ENCODE data around the gene ANKRD22. TPM values are rescaled to one million over a fixed set of nuclear protein-coding genes. Genes with fewer than 3 reads are reported as not detected.

The ANKRD22 gene
- total RNA-seq, 1 donor from 2014 or later = not detected

GRCh38 chr10:88848499-88848898, 3.1 kb downstream of the ANKRD22 start:
- no peak for TF ChIP-seq CTCF (IDR thresholded peaks at IDR 0.05; ENCODE audit: unreplicated experiment)
- H3K4me3 Mint-ChIP-seq (ENCODE audit: unreplicated experiment) = no peak overlapping the region
- H3K27me3 Mint-ChIP-seq (ENCODE audit: unreplicated experiment) = no peaks in the 10 kb centered on the region
- no peak overlapping the region for H3K27ac Mint-ChIP-seq (ENCODE audit: unreplicated experiment)
- H3K4me1 Mint-ChIP-seq (ENCODE audit: unreplicated experiment) = no peaks in the 10 kb centered on the region
- H3K9me3 Mint-ChIP-seq (ENCODE audit: unreplicated experiment) = no peaks in the 10 kb centered on the region
- no peak for DNase-seq (ENCODE audit: low spot score)
- H3K36me3 Mint-ChIP-seq (ENCODE audit: low read depth, unreplicated experiment) = no peaks in the 10 kb centered on the region

- no peak for TF ChIP-seq CTCF (IDR thresholded peaks at IDR 0.05; ENCODE audit: unreplicated experiment)
- H3K4me3 Mint-ChIP-seq (ENCODE audit: unreplicated experiment) = no peak overlapping the region
- no peak overlapping the region for H3K27ac Mint-ChIP-seq (ENCODE audit: unreplicated experiment)
- H3K4me1 Mint-ChIP-seq (ENCODE audit: unreplicated experiment) = no peaks in the 10 kb centered on the region
- H3K27me3 Mint-ChIP-seq (ENCODE audit: unreplicated experiment) = no peaks in the 10 kb centered on the region
- H3K9me3 Mint-ChIP-seq (ENCODE audit: unreplicated experiment) = no peaks in the 10 kb centered on the region
- H3K36me3 Mint-ChIP-seq (ENCODE audit: low read depth, unreplicated experiment) = no peaks in the 10 kb centered on the region
- no peak for DNase-seq (ENCODE audit: low spot score)
Observed at GRCh38 chr10:88843171-88843570, 8.5 kb downstream of the ANKRD22 start.

DNA sequence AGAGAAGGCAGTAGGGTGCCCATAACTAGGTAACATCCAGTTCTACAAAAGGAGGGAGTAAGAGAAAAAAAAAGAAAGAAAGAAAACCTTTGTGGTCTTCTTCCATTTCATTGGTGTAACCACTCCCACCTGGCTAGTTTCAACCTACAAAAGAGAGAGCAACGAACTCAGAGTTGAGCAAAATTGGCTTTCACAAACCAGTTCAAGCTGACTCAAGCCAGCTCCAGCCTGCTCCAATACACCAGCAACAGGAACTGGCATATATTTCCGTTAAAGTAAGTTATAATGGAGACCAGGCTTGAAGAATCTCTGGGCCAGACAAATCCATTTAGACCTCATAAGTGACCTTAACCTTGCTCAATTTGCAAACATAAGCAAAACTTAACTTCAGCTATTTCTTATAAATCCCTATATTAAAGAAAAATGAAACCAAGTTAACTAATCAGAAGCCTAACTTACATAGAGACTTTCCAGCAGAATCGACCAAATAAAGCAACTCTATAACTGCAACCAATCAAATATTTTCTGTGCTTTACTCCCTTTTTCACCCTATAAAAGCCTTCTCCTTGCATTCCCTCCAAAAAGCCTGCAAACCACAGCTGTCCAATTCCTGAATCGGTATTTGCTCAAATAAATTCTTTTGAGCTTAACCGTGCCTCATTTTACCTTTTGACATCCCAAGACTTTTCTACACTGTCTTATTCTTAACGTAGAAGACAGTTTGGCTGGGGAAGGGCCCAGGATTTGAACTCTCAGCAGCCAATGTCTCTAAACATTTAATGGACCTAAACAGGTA, 10.1 kb downstream of the ANKRD22 start:
- H3K4me3 Mint-ChIP-seq (ENCODE audit: unreplicated experiment) = no peak overlapping the region
- H3K9me3 Mint-ChIP-seq (ENCODE audit: unreplicated experiment) = no peaks in the 10 kb centered on the region
- TF ChIP-seq CTCF (IDR thresholded peaks at IDR 0.05; ENCODE audit: unreplicated experiment) = no peak
- H3K27ac Mint-ChIP-seq (ENCODE audit: unreplicated experiment) = no peak overlapping the region
- H3K4me1 Mint-ChIP-seq (ENCODE audit: unreplicated experiment) = no peaks in the 10 kb centered on the region
- no peak for DNase-seq (ENCODE audit: low spot score)
- no peaks in the 10 kb centered on the region for H3K27me3 Mint-ChIP-seq (ENCODE audit: unreplicated experiment)
- no peaks in the 10 kb centered on the region for H3K36me3 Mint-ChIP-seq (ENCODE audit: low read depth, unreplicated experiment)

- no peaks in the 10 kb centered on the region for H3K27me3 Mint-ChIP-seq (ENCODE audit: unreplicated experiment)
- no peak for TF ChIP-seq CTCF (IDR thresholded peaks at IDR 0.05; ENCODE audit: unreplicated experiment)
- H3K9me3 Mint-ChIP-seq (ENCODE audit: unreplicated experiment) = no peaks in the 10 kb centered on the region
- no peak overlapping the region for H3K4me3 Mint-ChIP-seq (ENCODE audit: unreplicated experiment)
- H3K4me1 Mint-ChIP-seq (ENCODE audit: unreplicated experiment) = no peaks in the 10 kb centered on the region
- no peak overlapping the region for H3K27ac Mint-ChIP-seq (ENCODE audit: unreplicated experiment)
- no peak for DNase-seq (ENCODE audit: low spot score)
- H3K36me3 Mint-ChIP-seq (ENCODE audit: low read depth, unreplicated experiment) = no peaks in the 10 kb centered on the region
Observed at GRCh38 chr10:88840881-88841280, 10.8 kb downstream of the ANKRD22 start.

DNA sequence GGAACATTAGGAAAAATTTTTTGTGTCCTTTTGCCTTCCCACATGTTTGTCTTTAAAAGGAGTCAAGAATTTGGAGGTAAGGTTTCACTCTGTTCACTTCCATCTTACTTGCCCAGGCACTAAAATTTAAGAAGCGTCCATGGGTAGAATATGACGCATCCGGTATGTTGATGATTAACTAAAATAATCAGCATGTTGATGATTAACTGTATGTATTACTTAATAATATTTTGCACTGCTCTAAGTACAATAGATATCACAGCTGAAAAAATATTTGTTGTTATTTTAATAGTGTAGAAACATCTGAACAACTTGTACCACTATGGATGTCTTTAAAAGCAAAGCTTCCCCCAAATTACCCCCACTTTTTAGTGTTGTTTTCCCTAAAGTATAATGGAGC, 11.5 kb downstream of the ANKRD22 start:
- Mint-ChIP-seq H3K27me3 (ENCODE audit: unreplicated experiment) (no peaks in the 10 kb centered on the region), H3K27ac (ENCODE audit: unreplicated experiment) (no peak overlapping the region), H3K36me3 (ENCODE audit: low read depth, unreplicated experiment) (no peaks in the 10 kb centered on the region), H3K4me1 (ENCODE audit: unreplicated experiment) (no peaks in the 10 kb centered on the region), H3K4me3 (ENCODE audit: unreplicated experiment) (no peak overlapping the region), H3K9me3 (ENCODE audit: unreplicated experiment) (no peaks in the 10 kb centered on the region)
- DNase-seq (ENCODE audit: low spot score) = no peak
- no peak for TF ChIP-seq CTCF (IDR thresholded peaks at IDR 0.05; ENCODE audit: unreplicated experiment)

Data from endothelial cell (in vitro differentiated cells).